MG63 (cell line): ENCODE measurements around the gene TRAP1. TPM values are rescaled to one million over a fixed set of nuclear protein-coding genes. Genes with fewer than 3 reads are reported as not detected.

Source experiments
- DNase-seq: peaks from one replicate; pipeline ENCODE4 v3.0.0-alpha.2; 2020
- H3K27me3 ChIP-seq: fragments of 250-450 bp; sonication (Bioruptor Pico); 2 replicates; pipeline ENCODE4 v1.5.1; 2020; ENCODE audit warnings: mild to moderate bottlenecking, moderate library complexity
- H3K36me3 ChIP-seq: fragments of 250-450 bp; sonication (Bioruptor Pico); 2 replicates; pipeline ENCODE4 v1.5.1; 2020; ENCODE audit warnings: mild to moderate bottlenecking, moderate library complexity
- H3K4me3 ChIP-seq: fragments of 250-450 bp; sonication (Bioruptor Pico); 2 replicates; pipeline ENCODE4 v1.5.1; 2020; ENCODE audit warnings: mild to moderate bottlenecking, moderate library complexity
- H3K9me3 ChIP-seq: fragments of 250-450 bp; sonication (Bioruptor Pico); 2 replicates; pipeline ENCODE4 v1.5.1; 2020; ENCODE audit warnings: mild to moderate bottlenecking, moderate library complexity
- total RNA-seq: library from RNA; depleted of rRNA; stranded (reverse); fragments of >200 nt; shearing (Covaris generic); gene quantifications from 2 replicates; pipeline ENCODE4 v1.2.3, GENCODE V29; 2014; ENCODE audit warnings: low replicate concordance

Gene TRAP1
- total RNA-seq, 1 experiment from 2014 or later, result 91.1 TPM

- no peak overlapping the region for H3K4me3 ChIP-seq
- no peaks in the 10 kb centered on the region for H3K9me3 ChIP-seq
- no peaks in the 10 kb centered on the region for H3K27me3 ChIP-seq
- H3K36me3 ChIP-seq, result peaks cover 88% of the 10 kb centered on the region
- no peak for DNase-seq
Measured at GRCh38 chr16:3740934-3741333, 23.6 kb upstream of the TRAP1 start.

GRCh38 chr16:3740186-3740585, 22.9 kb upstream of the TRAP1 start:
- Histone ChIP-seq H3K27me3 (no peaks in the 10 kb centered on the region), H3K36me3 (peaks cover 88% of the 10 kb centered on the region), H3K4me3 (no peak overlapping the region), H3K9me3 (no peaks in the 10 kb centered on the region)
- no peak for DNase-seq

DNA sequence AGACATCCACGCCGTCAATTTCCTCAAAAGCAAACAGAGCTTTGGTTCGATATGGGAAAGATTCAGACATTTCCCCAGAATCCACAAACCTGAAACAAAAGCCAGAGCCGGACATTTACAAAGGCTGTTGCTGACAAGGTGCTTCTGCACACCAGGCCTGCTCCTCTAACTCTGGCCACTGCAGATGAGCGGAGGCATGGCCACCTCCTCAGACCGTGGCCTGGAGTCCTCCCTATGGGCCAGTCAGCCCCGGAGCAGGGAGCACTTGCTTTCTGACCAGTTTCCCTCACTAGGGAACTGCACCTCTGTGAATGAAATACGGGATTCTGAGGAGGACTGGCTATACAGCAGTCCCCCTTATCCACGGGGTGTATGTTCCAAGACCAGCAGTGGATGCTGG, 22.3 kb upstream of the TRAP1 start:
- no peak overlapping the region for H3K4me3 ChIP-seq
- no peaks in the 10 kb centered on the region for H3K27me3 ChIP-seq
- peaks cover 88% of the 10 kb centered on the region for H3K36me3 ChIP-seq
- H3K9me3 ChIP-seq, result no peaks in the 10 kb centered on the region
- no peak for DNase-seq

GRCh38 chr16:3738541-3738940, 21.2 kb upstream of the TRAP1 start:
- no peak for DNase-seq
- Histone ChIP-seq H3K9me3 (no peaks in the 10 kb centered on the region), H3K27me3 (no peaks in the 10 kb centered on the region), H3K36me3 (peaks cover 91% of the 10 kb centered on the region), H3K4me3 (no peak overlapping the region)

DNA sequence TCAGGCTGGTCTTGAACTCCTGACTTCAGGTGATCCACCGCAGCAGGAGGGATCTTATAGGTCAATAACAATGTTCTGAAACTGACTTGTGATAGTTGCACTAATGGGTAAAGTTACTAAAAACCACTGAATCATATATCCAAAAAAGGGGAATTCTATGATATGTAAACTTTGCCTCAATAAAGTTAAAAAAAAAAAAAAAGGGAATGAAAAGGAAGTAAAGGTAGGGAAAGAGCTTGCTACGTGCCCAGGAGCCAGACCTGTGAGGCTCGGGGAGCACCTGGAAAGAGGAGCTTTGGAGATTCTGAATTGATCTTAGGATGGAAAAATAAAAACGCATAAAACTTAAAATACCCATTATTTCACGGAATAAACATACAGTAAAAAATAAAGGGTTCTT, 20.8 kb upstream of the TRAP1 start:
- no peak for DNase-seq
- peaks cover 91% of the 10 kb centered on the region for H3K36me3 ChIP-seq
- no peaks in the 10 kb centered on the region for H3K27me3 ChIP-seq
- no peak overlapping the region for H3K4me3 ChIP-seq
- no peaks in the 10 kb centered on the region for H3K9me3 ChIP-seq

GRCh38 chr16:3737181-3737580, 19.9 kb upstream of the TRAP1 start:
- no peak overlapping the region for H3K4me3 ChIP-seq
- DNase-seq, result no peak
- H3K9me3 ChIP-seq, result no peaks in the 10 kb centered on the region
- H3K36me3 ChIP-seq, result peaks cover 86% of the 10 kb centered on the region
- H3K27me3 ChIP-seq, result no peaks in the 10 kb centered on the region

- Histone ChIP-seq H3K36me3 (peaks cover 85% of the 10 kb centered on the region), H3K27me3 (no peaks in the 10 kb centered on the region)
- DNase-seq, result no peak
Measured at GRCh38 chr16:3736116-3736515, 18.8 kb upstream of the TRAP1 start.

DNA sequence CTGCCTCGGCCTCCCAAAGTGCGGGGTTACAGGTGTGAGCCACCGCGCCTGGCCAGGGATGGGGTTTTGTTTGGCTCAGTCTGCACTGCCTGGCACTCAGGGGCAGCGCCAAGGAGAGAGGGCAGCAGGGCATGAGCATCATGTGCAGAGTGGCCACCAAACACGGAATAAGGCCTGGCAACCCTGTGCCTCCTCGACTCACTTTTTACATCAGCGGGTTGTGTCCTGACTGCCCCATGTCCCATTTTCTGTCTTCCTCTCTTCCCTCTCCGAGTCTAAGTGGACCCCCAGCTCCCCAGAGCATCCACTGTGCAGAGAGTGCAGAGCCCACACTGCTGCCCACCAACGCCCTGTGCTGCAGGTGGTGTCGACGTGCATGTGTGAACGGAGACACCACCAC, 18.2 kb upstream of the TRAP1 start:
- Histone ChIP-seq H3K36me3 (peaks cover 85% of the 10 kb centered on the region), H3K27me3 (no peaks in the 10 kb centered on the region), H3K9me3 (no peaks in the 10 kb centered on the region), H3K4me3 (no peak overlapping the region)
- no peak for DNase-seq

More at GRCh38 chr16:3736116-3736515, 18.8 kb upstream of the TRAP1 start:
- no peak overlapping the region for H3K4me3 ChIP-seq
- no peaks in the 10 kb centered on the region for H3K9me3 ChIP-seq

DNA sequence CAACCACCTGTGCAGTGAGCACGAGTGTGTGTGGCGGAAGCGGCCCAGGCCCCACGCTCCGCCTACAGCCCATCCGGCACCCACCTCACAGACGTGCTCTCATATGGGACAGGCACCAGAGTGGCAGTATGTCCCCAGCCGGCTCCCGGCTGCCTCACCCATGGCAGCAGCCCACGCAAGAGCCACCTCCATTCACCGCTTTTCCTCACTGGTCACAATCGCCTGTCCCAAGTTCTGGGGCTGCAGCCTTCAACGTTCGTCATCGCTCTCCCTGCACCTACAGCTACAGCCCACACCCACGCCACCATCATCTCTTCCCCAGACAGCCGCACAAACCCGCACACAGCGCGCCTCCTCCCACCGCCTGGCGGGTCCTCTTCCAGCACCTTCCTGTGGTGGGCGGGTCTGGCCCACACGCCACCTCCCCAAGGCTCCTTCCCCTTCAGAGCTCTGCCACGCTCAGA, 17.5 kb upstream of the TRAP1 start:
- Histone ChIP-seq H3K4me3 (no peak overlapping the region), H3K36me3 (peaks cover 85% of the 10 kb centered on the region), H3K27me3 (no peaks in the 10 kb centered on the region), H3K9me3 (no peaks in the 10 kb centered on the region)
- no peak for DNase-seq

- Histone ChIP-seq H3K4me3 (no peak overlapping the region), H3K9me3 (no peaks in the 10 kb centered on the region), H3K36me3 (peaks cover 83% of the 10 kb centered on the region), H3K27me3 (no peaks in the 10 kb centered on the region)
- no peak for DNase-seq
Measured at GRCh38 chr16:3734084-3734757, 16.9 kb upstream of the TRAP1 start.

- H3K36me3 ChIP-seq, result peaks cover 79% of the 10 kb centered on the region
Measured at GRCh38 chr16:3732171-3732570, 14.8 kb upstream of the TRAP1 start.

DNA sequence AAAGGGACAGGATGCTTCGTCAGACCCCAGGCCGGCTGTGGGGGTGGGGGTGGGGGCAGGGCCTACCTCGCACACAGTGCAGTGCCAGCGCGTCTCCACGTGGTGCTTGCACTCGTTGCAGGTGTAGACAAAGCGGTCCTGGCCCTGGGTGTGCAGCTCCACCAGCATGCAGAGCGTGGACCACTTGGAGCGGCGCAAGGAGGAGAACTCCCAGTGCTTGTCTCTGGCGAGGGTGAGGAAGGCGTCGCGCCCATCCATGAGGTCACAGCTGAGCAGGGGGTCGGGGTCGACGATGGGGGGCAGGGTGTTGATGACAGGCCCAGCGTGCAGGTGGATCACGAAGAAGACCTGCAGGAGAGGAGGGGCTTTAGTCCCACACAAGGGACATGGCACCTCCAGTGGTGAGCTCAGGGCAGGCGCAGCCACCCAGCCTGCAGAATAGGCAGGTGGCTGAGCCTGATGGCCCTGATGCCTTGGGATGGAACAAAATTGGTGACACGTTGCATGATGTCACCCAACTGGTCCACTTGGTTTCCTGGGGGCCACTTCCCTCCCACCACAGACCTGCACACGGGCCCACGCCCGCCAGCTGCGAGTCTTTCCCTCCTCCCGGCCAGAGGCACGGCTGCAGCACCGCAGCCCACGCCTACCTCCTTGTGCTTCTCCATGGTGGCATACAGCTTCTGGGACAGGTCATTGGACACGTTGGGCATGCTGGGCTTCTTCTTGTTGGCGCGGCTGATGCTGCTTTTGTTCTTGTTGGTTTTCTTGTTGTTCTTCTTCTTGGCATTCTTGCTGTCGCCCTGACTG, 14.0 kb upstream of the TRAP1 start:
- H3K9me3 ChIP-seq, result no peaks in the 10 kb centered on the region
- H3K27me3 ChIP-seq, result no peaks in the 10 kb centered on the region
- no peak for DNase-seq
- H3K36me3 ChIP-seq, result peaks cover 77% of the 10 kb centered on the region
- no peak overlapping the region for H3K4me3 ChIP-seq

More at GRCh38 chr16:3732171-3732570, 14.8 kb upstream of the TRAP1 start:
- no peak for DNase-seq
- no peaks in the 10 kb centered on the region for H3K9me3 ChIP-seq
- H3K4me3 ChIP-seq, result no peak overlapping the region
- no peaks in the 10 kb centered on the region for H3K27me3 ChIP-seq

DNA sequence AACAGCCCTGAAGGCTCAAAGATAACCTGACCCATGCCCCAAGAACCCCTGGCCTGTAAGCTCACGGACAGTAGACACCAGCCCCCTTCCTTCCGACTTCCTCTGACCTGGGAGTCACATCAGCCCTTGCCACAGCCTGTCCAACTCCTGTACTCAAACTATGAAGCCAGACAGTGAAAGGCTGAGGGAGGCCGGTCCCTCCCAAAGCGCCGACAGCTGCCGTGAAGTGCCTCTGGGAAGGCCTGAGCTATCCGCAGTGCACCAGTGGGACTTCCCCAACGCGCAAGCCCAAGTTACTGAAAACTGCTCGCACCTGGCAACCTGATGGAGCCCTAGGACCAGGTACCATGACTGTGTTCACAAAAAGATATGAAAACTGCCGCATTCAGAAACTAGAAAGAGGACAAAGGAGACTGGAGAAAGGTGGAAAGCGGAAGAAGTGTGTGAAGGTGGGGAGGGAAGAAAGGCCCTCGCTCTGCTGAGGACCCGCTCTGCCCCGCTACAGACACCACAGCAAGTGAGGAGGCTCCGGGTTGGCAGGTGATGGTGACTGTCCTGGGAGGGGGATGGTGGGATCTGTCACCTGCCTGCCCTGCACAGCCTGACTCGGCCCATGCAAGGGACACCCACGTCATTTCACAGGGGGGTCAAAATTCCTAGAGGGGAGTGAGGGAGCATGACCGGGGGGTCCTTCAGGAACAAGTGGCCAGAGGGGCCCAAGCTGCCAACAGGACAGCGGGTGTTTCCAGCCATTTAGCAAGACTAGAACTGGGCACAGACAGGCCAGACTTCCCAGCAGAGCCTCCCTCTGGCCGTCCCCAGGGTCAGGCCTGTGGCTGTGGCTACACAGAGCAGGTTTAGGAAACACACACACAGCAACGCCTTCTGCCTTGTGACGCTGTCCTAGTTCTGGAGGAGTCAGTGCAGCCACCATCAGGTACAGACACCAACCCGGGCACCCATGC, 13.1 kb upstream of the TRAP1 start:
- no peaks in the 10 kb centered on the region for H3K27me3 ChIP-seq
- H3K36me3 ChIP-seq, result peaks cover 68% of the 10 kb centered on the region
- H3K4me3 ChIP-seq, result no peak overlapping the region
- DNase-seq, result no peak
- no peaks in the 10 kb centered on the region for H3K9me3 ChIP-seq

DNA sequence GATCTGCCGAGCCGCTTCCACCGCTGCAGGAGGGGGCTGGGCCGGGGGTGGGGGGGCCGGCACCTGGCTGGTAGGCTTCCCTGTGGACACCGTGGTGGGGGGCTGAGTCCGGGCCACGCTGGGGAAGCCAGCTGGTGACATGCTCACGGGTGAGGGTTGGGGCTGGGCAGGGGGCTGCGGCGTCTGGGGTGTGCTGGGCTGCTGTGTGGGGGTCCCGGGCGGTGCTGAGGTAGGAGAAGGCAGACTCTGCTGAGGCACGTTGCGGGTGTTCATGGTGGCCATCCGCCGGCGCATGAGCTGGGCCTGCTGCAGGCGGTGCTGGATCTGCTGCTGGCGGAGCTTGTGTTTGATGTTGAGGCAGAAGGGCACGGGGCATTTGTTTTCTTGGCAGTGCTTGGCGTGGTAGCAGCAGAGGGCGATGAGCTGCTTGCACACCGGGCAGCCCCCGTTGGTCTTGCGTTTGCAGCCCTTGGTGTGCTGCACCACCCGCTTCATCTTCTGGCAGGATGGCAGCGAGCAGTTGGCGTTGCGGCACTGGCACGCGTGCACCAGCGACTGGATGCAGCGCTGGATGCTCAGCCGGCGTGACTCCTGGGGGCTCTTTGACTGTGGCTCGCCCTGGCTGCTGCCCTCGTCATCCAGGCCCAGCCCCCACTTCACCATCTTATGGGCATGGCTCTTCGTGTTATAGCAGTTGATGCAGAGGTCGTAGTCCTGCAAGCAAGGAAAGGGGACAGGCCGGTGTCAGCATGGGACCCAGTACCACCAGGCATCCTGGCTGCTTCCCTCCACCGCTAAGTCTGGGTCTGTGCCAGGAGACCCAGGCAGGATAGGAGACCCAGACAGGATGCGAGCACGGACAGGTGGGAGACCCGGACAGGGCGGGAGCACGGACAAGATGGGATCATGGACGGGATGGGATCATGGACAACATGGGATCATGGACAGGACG, 12.1 kb upstream of the TRAP1 start:
- no peak for DNase-seq
- peaks cover 58% of the 10 kb centered on the region for H3K36me3 ChIP-seq
- H3K9me3 ChIP-seq, result no peaks in the 10 kb centered on the region
- H3K27me3 ChIP-seq, result no peaks in the 10 kb centered on the region
- H3K4me3 ChIP-seq, result no peak overlapping the region

- no peak overlapping the region for H3K4me3 ChIP-seq
- peaks cover 51% of the 10 kb centered on the region for H3K36me3 ChIP-seq
- no peaks in the 10 kb centered on the region for H3K27me3 ChIP-seq
- no peak for DNase-seq
- H3K9me3 ChIP-seq, result no peaks in the 10 kb centered on the region
Measured at GRCh38 chr16:3728424-3729160, 11.3 kb upstream of the TRAP1 start.
